ENCODE measurements around the gene DHX57.

Gene DHX57

GRCh38 chr2:38788306-38788705 is 87.4 kb downstream of the DHX57 start:
- no peak for TF ChIP-seq Cebpa-rat (IDR thresholded peaks at IDR 0.05)
- Histone ChIP-seq H3K4me1 (no peaks in the 10 kb centered on the region), H3K27me3 (no peaks in the 10 kb centered on the region), H4K20me1 (no peaks in the 10 kb centered on the region), H3K9ac (no peak overlapping the region), H3K4me2 (no peak overlapping the region), H3K27ac (no peak overlapping the region), H3K4me3 (no peak overlapping the region), H3K9me3 (no peaks in the 10 kb centered on the region), H3K36me3 (0 out of 2 replicates have a peak, but pooled peaks cover 6% of the 10 kb centered on the region)

GRCh38 chr2:38783586-38783985 is 92.1 kb downstream of the DHX57 start:
- no peak overlapping the region for H3K4me3 ChIP-seq
- no peak for TF ChIP-seq Cebpa-rat (IDR thresholded peaks at IDR 0.05)
- H3K9me3 ChIP-seq, result no peaks in the 10 kb centered on the region
- H3K4me1 ChIP-seq, result peaks cover 7% of the 10 kb centered on the region
- H3K4me2 ChIP-seq, result no peak overlapping the region
- peaks cover 35% of the 10 kb centered on the region for H3K36me3 ChIP-seq
- no peaks in the 10 kb centered on the region for H4K20me1 ChIP-seq
- H3K9ac ChIP-seq, result no peak overlapping the region
- H3K27me3 ChIP-seq, result no peaks in the 10 kb centered on the region
- no peak overlapping the region for H3K27ac ChIP-seq

DNA sequence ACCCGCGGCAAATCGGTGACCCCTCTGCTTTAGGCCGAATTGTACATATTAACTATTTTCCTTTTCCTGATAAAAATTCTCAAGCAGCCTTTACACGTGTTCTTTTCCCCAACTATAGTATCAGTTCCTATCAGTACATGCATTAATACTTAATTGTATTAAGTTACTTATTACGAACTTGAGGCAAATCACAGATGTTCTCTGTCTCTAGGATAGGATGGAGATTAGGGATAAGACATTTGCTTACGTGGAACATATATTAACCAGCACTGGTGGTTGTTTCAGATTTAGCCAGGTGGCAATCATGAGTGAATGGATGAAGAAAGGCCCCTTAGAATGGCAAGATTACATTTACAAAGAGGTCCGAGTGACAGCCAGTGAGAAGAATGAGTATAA is 97.0 kb downstream of the DHX57 start:
- peaks cover 32% of the 10 kb centered on the region for H3K36me3 ChIP-seq
- H3K4me3 ChIP-seq, result peak overlapping the region; percentile 76
- H3K4me2 ChIP-seq, result peak overlapping the region; percentile 88
- H4K20me1 ChIP-seq, result no peaks in the 10 kb centered on the region
- TF ChIP-seq Cebpa-rat (IDR thresholded peaks at IDR 0.05), result no peak
- H3K27ac ChIP-seq, result peak overlapping the region; percentile 80
- H3K9ac ChIP-seq, result peak overlapping the region; percentile 82
- peaks cover 9% of the 10 kb centered on the region for H3K4me1 ChIP-seq
- no peaks in the 10 kb centered on the region for H3K9me3 ChIP-seq
- H3K27me3 ChIP-seq, result no peaks in the 10 kb centered on the region

DNA sequence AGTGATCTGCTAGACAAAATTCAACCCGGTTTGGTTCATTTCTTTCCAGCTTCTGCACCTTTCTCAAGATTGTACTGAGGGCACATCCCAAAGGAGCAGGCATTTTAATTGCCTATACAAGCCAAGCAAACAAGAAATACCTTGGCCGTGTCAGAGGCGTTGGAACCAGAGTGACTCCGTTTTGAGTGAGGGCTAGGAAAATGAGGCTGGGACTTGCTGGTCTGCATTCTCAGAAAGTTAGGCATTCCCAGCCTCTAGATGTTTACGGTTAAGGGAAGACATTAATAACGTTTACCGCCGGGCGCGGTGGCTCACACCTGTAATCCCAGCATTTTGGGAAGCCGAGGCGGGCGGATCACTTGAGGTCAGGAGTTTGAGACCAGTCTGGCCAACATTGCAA is 99.2 kb downstream of the DHX57 start:
- Histone ChIP-seq H3K4me1 (peaks cover 9% of the 10 kb centered on the region), H3K36me3 (peaks cover 19% of the 10 kb centered on the region), H3K9ac (no peak overlapping the region), H3K27me3 (no peaks in the 10 kb centered on the region), H4K20me1 (no peaks in the 10 kb centered on the region), H3K4me2 (no peak overlapping the region), H3K4me3 (no peak overlapping the region), H3K27ac (no peak overlapping the region), H3K9me3 (no peaks in the 10 kb centered on the region; the same call in 1 of the 2 replicates)
- no peak for TF ChIP-seq Cebpa-rat (IDR thresholded peaks at IDR 0.05)

- H3K4me1 ChIP-seq, result peaks cover 9% of the 10 kb centered on the region
- no peak for TF ChIP-seq Cebpa-rat (IDR thresholded peaks at IDR 0.05)
- H3K4me2 ChIP-seq, result no peak overlapping the region
- H3K9me3 ChIP-seq, result no peaks in the 10 kb centered on the region; the same call in 1 of the 2 replicates
- no peaks in the 10 kb centered on the region for H4K20me1 ChIP-seq
- no peak overlapping the region for H3K4me3 ChIP-seq
- H3K9ac ChIP-seq, result no peak overlapping the region
- H3K27ac ChIP-seq, result no peak overlapping the region
- no peaks in the 10 kb centered on the region for H3K27me3 ChIP-seq
- H3K36me3 ChIP-seq, result peaks cover 13% of the 10 kb centered on the region
Measured at GRCh38 chr2:38775921-38776225, 99.9 kb downstream of the DHX57 start.

GRCh38 chr2:38775097-38775920 is 100.4 kb downstream of the DHX57 start:
- Histone ChIP-seq H3K4me3 (no peak overlapping the region), H3K36me3 (peaks cover 7% of the 10 kb centered on the region), H3K9me3 (no peaks in the 10 kb centered on the region; the same call in 1 of the 2 replicates), H3K27me3 (no peaks in the 10 kb centered on the region), H4K20me1 (no peaks in the 10 kb centered on the region), H3K27ac (no peak overlapping the region), H3K9ac (no peak overlapping the region), H3K4me1 (peaks cover 9% of the 10 kb centered on the region), H3K4me2 (no peak overlapping the region)
- TF ChIP-seq Cebpa-rat (IDR thresholded peaks at IDR 0.05), result no peak

- no peak overlapping the region for H3K4me2 ChIP-seq
- no peaks in the 10 kb centered on the region for H3K4me1 ChIP-seq
- no peak overlapping the region for H3K4me3 ChIP-seq
- H3K27ac ChIP-seq, result no peak overlapping the region
- H4K20me1 ChIP-seq, result no peaks in the 10 kb centered on the region
- no peak overlapping the region for H3K9ac ChIP-seq
- no peaks in the 10 kb centered on the region; the same call in 1 of the 2 replicates for H3K9me3 ChIP-seq
- H3K36me3 ChIP-seq, result no peaks in the 10 kb centered on the region
- TF ChIP-seq Cebpa-rat (IDR thresholded peaks at IDR 0.05), result no peak
- no peaks in the 10 kb centered on the region for H3K27me3 ChIP-seq
Measured at GRCh38 chr2:38771632-38772031, 104.1 kb downstream of the DHX57 start.

DNA sequence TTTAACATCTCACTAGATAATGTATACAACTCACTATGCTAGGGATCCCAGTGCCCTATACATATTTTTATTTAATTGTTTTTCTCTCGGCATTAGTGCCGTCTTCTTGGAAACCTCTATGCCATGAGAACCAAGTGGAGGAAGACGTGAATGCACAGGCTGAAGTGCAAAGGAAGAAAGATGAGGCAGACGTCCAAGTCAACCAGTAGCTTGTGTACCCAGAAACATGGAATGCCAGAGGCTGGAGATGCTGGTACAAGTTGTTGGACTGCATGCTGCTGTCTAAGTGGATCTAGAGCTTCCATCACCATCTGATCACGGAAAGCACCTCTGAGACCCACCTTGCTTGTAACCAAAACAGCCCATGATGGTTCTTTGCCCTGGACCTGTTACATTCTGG is 110.2 kb downstream of the DHX57 start:
- no peak overlapping the region for H3K4me3 ChIP-seq
- no peaks in the 10 kb centered on the region for H3K9me3 ChIP-seq
- H3K27me3 ChIP-seq, result no peaks in the 10 kb centered on the region
- no peak overlapping the region for H3K9ac ChIP-seq
- H3K36me3 ChIP-seq, result no peaks in the 10 kb centered on the region
- H4K20me1 ChIP-seq, result no peaks in the 10 kb centered on the region
- no peak for TF ChIP-seq Cebpa-rat (IDR thresholded peaks at IDR 0.05)
- no peak overlapping the region for H3K4me2 ChIP-seq
- no peaks in the 10 kb centered on the region for H3K4me1 ChIP-seq
- no peak overlapping the region for H3K27ac ChIP-seq

DNA sequence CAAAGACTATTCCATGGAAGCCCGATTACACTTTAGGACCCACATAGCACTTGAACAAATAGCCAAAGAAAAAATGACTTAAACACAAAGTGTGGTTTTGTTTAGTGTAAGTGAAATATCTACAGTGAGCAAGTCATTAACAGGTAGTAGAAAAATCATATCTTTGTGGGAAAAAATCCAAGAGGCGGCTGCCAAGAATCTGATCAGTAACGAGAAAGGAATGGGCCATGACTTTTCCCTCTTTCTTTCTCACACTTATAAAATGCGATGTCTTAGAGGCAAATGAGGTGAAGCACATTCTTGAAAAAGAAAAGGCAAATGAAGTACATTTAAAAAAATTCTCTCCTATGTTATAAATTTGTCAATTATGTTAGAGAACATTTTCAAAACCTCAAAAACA is 110.6 kb downstream of the DHX57 start:
- Histone ChIP-seq H3K4me1 (no peaks in the 10 kb centered on the region), H3K4me2 (no peak overlapping the region), H3K27ac (no peak overlapping the region), H3K4me3 (no peak overlapping the region), H3K27me3 (no peaks in the 10 kb centered on the region), H4K20me1 (no peaks in the 10 kb centered on the region), H3K36me3 (no peaks in the 10 kb centered on the region), H3K9me3 (no peaks in the 10 kb centered on the region), H3K9ac (no peak overlapping the region)
- no peak for TF ChIP-seq Cebpa-rat (IDR thresholded peaks at IDR 0.05)

- H3K4me3 ChIP-seq, result no peak overlapping the region
- no peaks in the 10 kb centered on the region for H3K36me3 ChIP-seq
- no peaks in the 10 kb centered on the region for H3K4me1 ChIP-seq
- no peak overlapping the region for H3K4me2 ChIP-seq
- H3K27me3 ChIP-seq, result no peaks in the 10 kb centered on the region
- H3K27ac ChIP-seq, result no peak overlapping the region
- no peak overlapping the region for H3K9ac ChIP-seq
- TF ChIP-seq Cebpa-rat (IDR thresholded peaks at IDR 0.05), result no peak
- no peaks in the 10 kb centered on the region for H3K9me3 ChIP-seq
- no peaks in the 10 kb centered on the region for H4K20me1 ChIP-seq
Measured at GRCh38 chr2:38763728-38764127, 112.0 kb downstream of the DHX57 start.
